PC-3 (cell line): ENCODE measurements around the gene CDC27. TPM values are rescaled to one million over a fixed set of nuclear protein-coding genes. Genes with fewer than 3 reads are reported as not detected.
A peak's percentile ranks its signal among the peaks of the same experiment; 100 is the strongest.

Experiments
- ATAC-seq: fragments of 200-7000 bp; cut with Tn5 transposase; 2 replicates; pipeline ENCODE4 v1.9.1; 2020; ENCODE audit warnings: mild to moderate bottlenecking, moderate library complexity
- BruUV-seq: library from RNA; stranded (reverse); fragments of 400-500 nt; replicated peaks from 2 replicates; lab custom pipeline; 2021; lab: Mats Ljungman, UMichigan
- CTCF ChIA-PET: fragments of 300-600 bp; sonication (Branson Sonifier 250); formaldehyde crosslinking; loops from one replicate; lab custom pipeline; 2022; ENCODE audit warnings: antibody characterized with exemption; lab: Charles Lee
- POLR2A ChIA-PET: fragments of 300-600 bp; sonication (Branson Sonifier 250); formaldehyde crosslinking; loops from one replicate; lab custom pipeline; 2022; ENCODE audit warnings: antibody characterized with exemption; ENCODE audit not compliant: unreplicated experiment; lab: Charles Lee
- DNase-seq: peaks from one replicate; pipeline ENCODE4 v3.0.0-alpha.2; 2015
- H2AFZ ChIP-seq: fragments of 300-600 bp; sonication (generic); 2 replicates; pipeline ENCODE4 v1.6.0; 2016; ENCODE audit warnings: antibody characterized with exemption, low read length
- H3F3A ChIP-seq: fragments of 300-600 bp; sonication (generic); one replicate; pipeline ENCODE4 v1.6.0; 2017; ENCODE audit warnings: antibody characterized with exemption, low read length, control low read depth, mild to moderate bottlenecking; ENCODE audit not compliant: unreplicated experiment
- H3K27ac ChIP-seq: fragments of 300-600 bp; sonication (generic); 2 replicates; pipeline ENCODE4 v1.5.1; 2016; ENCODE audit warnings: mild to moderate bottlenecking, low read length
- H3K27me3 ChIP-seq: fragments of 300-600 bp; sonication (generic); 2 replicates; pipeline ENCODE4 v1.6.1; 2016; ENCODE audit warnings: low read length, mixed read lengths
- H3K36me3 ChIP-seq: fragments of 300-600 bp; sonication (generic); 2 replicates; pipeline ENCODE4 v1.6.1; 2016; ENCODE audit warnings: low read depth, mixed run types, low read length, mixed read lengths
- H3K4me1 ChIP-seq: fragments of 300-600 bp; sonication (generic); 2 replicates; pipeline ENCODE4 v1.5.1; 2016; ENCODE audit warnings: low read length; ENCODE audit not compliant: insufficient read depth
- H3K4me2 ChIP-seq: fragments of 300-600 bp; sonication (generic); 2 replicates; pipeline ENCODE4 v1.6.0; 2016; ENCODE audit warnings: low read length
- H3K4me3 ChIP-seq: fragments of 300-600 bp; sonication (generic); 2 replicates; pipeline ENCODE4 v1.5.1; 2016; ENCODE audit warnings: mild to moderate bottlenecking, low read length, mixed read lengths
- H3K79me2 ChIP-seq: fragments of 300-600 bp; sonication (generic); 2 replicates; pipeline ENCODE4 v1.6.1; 2017; ENCODE audit warnings: low read length, mixed read lengths
- H3K9ac ChIP-seq: fragments of 300-600 bp; sonication (generic); 2 replicates; pipeline ENCODE4 v1.6.0; 2016; ENCODE audit warnings: mild to moderate bottlenecking, low read length
- H3K9me2 ChIP-seq: fragments of 300-600 bp; sonication (generic); replicated peaks from 2 replicates; pipeline ENCODE4 v1.6.1; 2016; ENCODE audit warnings: mixed run types, low read length, mixed read lengths
- H3K9me3 ChIP-seq: fragments of 300-600 bp; sonication (generic); 2 replicates; pipeline ENCODE4 v1.6.1; 2016; ENCODE audit warnings: low read length, mixed read lengths
- H4K20me1 ChIP-seq: fragments of 300-600 bp; sonication (generic); 2 replicates; pipeline ENCODE4 v1.6.1; 2016; ENCODE audit warnings: low read length, mixed read lengths
- EZH2 ChIP-seq: fragments of 300-600 bp; sonication (generic); IDR thresholded peaks from one replicate; pipeline ENCODE4 v1.6.1; 2017; ENCODE audit warnings: antibody characterized with exemption, mild to moderate bottlenecking, low read length; ENCODE audit not compliant: unreplicated experiment
- EZH2phosphoT487 ChIP-seq: fragments of 300-600 bp; sonication (generic); IDR thresholded peaks from 2 replicates; pipeline ENCODE4 v1.6.1; 2018; ENCODE audit warnings: mild to moderate bottlenecking, antibody characterized with exemption, low read length, borderline replicate concordance
- intact Hi-C: fragments of 100-400 bp; cut with micrococcal nuclease; formaldehyde crosslinking; loops from 2 replicates; pipeline ENCODE4 v1.9.0; 2023
- total RNA-seq: library from RNA; depleted of rRNA; stranded (reverse); fragments of >200 nt; gene quantifications from 2 replicates; pipeline ENCODE4 v1.2.3, GENCODE V29; 2014
- TF ChIP-seq, protein P1 (sequence below): fragments of 300-600 bp; sonication (generic); conservative IDR thresholded peaks from 2 replicates; pipeline ENCODE4 v1.5.1; 2017; ENCODE audit warnings: antibody characterized with exemption, low read depth, mild to moderate bottlenecking, low read length

CDC27 gene
- total RNA-seq, 1 experiment from 2014 or later, result 167 TPM

DNA sequence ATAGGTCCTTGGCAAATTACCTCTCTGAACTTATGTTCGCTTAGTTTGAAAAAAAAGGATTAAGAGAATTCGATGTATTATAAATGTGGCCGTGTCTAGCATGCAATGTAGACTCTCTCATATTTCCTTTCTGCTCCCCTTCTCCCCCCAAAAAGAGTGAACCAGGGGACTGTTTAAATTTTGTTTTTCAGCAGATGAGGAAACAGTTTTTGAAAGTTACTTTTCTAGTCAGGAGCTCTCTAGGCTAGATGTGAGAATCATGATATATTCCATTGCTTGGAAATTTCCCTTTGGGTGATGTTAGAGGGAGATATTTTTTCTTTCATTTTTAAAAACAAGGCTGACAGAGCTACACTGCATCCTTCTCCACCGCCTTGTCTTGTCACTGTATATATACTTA lies 1.1 kb upstream of the CDC27 start:
- Histone ChIP-seq H3K79me2 (peaks cover 39% of the 10 kb centered on the region), H3K27ac (no peak overlapping the region), H3K9me2 (no peaks in the 10 kb centered on the region), H2AFZ (0 out of 2 replicates have a peak overlapping the region, but pooled peaks have one; percentile 87), H3K9me3 (no peaks in the 10 kb centered on the region), H3K4me1 (peaks cover 20% of the 10 kb centered on the region), H4K20me1 (peaks cover 21% of the 10 kb centered on the region), H3K36me3 (0 out of 2 replicates have a peak, but pooled peaks cover 6% of the 10 kb centered on the region), H3K27me3 (no peaks in the 10 kb centered on the region), H3K4me3 (no peak overlapping the region; the same call in 1 of the 2 replicates), H3F3A (no peaks in the 10 kb centered on the region), H3K9ac (no peak overlapping the region), H3K4me2 (peak overlapping the region; percentile 94)
- no peak for DNase-seq
- intact Hi-C loops, result no loop called here
- ATAC-seq, result no peak
- BruUV-seq, result no TSS peak
- ChIA-PET POLR2A (no interaction called here), CTCF (no interaction called here)
- TF ChIP-seq EZH2phosphoT487, result no peak
- TF ChIP-seq, protein P1, sequence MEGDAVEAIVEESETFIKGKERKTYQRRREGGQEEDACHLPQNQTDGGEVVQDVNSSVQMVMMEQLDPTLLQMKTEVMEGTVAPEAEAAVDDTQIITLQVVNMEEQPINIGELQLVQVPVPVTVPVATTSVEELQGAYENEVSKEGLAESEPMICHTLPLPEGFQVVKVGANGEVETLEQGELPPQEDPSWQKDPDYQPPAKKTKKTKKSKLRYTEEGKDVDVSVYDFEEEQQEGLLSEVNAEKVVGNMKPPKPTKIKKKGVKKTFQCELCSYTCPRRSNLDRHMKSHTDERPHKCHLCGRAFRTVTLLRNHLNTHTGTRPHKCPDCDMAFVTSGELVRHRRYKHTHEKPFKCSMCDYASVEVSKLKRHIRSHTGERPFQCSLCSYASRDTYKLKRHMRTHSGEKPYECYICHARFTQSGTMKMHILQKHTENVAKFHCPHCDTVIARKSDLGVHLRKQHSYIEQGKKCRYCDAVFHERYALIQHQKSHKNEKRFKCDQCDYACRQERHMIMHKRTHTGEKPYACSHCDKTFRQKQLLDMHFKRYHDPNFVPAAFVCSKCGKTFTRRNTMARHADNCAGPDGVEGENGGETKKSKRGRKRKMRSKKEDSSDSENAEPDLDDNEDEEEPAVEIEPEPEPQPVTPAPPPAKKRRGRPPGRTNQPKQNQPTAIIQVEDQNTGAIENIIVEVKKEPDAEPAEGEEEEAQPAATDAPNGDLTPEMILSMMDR, result no peak
- TF ChIP-seq EZH2, result no peak

DNA sequence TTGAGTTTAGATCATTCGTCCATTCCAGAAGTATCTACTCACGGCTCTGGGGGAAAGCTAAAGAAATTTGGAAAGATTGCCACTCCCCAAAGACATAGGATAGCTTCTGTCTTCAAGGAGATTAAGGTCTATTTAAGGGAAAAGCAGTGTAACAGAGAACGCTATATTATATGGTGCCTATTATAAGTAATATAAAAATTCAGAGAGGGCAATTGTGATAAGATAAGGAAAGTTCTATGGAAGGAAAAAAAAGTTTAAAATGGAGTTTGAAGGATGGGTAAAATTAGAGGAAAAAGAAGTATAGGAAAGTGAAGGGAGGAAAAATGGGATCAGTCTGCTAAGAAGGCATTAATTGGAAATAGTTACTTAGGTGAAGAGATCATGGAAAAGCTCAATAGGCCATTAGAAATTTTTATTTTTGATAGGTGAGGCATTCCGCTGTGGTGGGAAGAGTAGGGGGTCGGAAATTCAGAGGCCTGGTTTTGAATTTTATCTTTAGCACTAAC lies 690 bp upstream of the CDC27 start:
- intact Hi-C loops, result loop anchor here (1.0 to 2.0 kb wide), 3 partner anchors 8 to 126 kb away; no protein-coding TSS in a partner anchor
- POLR2A ChIA-PET, result interaction anchor here (0.7 kb wide), 1 partner anchor 26 kb away, joined by 4 read pairs; no protein-coding TSS in a partner anchor
- Histone ChIP-seq H3K4me2 (peak overlapping the region; percentile 94), H3K27ac (peak overlapping the region; percentile 15; the same call in 1 of the 2 replicates), H2AFZ (peak overlapping the region; percentile 87), H3K27me3 (no peaks in the 10 kb centered on the region), H3K36me3 (0 out of 2 replicates have a peak, but pooled peaks cover 6% of the 10 kb centered on the region), H3K9ac (peak overlapping the region; percentile 94), H3K4me3 (peak overlapping the region; percentile 87), H4K20me1 (peaks cover 21% of the 10 kb centered on the region), H3K9me2 (no peaks in the 10 kb centered on the region), H3K9me3 (no peaks in the 10 kb centered on the region), H3F3A (no peaks in the 10 kb centered on the region), H3K79me2 (peaks cover 44% of the 10 kb centered on the region), H3K4me1 (peaks cover 20% of the 10 kb centered on the region)
- CTCF ChIA-PET, result interaction anchor here (0.6 kb wide), 1 partner anchor 125 kb away, joined by 4 read pairs; no protein-coding TSS in a partner anchor
- ATAC-seq (peak; percentile 5), DNase-seq (no peak)
- BruUV-seq, result TSS peak; percentile 75
- TF ChIP-seq EZH2phosphoT487 (no peak), EZH2 (no peak)
- TF ChIP-seq, protein P1, result no peak

- CTCF ChIA-PET, result no interaction called here
- Histone ChIP-seq H3K79me2 (peaks cover 58% of the 10 kb centered on the region), H4K20me1 (peaks cover 35% of the 10 kb centered on the region), H3K27ac (peak overlapping the region; percentile 78), H3K9me2 (no peaks in the 10 kb centered on the region), H2AFZ (peak overlapping the region; percentile 75), H3K9ac (peak overlapping the region; percentile 94), H3K9me3 (no peaks in the 10 kb centered on the region), H3F3A (no peaks in the 10 kb centered on the region), H3K4me2 (peak overlapping the region; percentile 94), H3K4me3 (peak overlapping the region; percentile 87), H3K36me3 (peaks cover 9% of the 10 kb centered on the region; the same call in 1 of the 2 replicates), H3K4me1 (peaks cover 20% of the 10 kb centered on the region), H3K27me3 (no peaks in the 10 kb centered on the region)
- DNase-seq (peak; percentile 47), ATAC-seq (no peak)
- BruUV-seq, result TSS peak; percentile 61
- POLR2A ChIA-PET, result no interaction called here
- TF ChIP-seq, protein P1, result no peak
- no peak for TF ChIP-seq EZH2
- TF ChIP-seq EZH2phosphoT487, result no peak
- intact Hi-C loops, result loop anchor here (2.0 kb wide), 1 partner anchor 36 kb away; no protein-coding TSS in a partner anchor
These were observed 722 bp downstream of the CDC27 start for GRCh38 chr17:47188271-47188875.
